ENCODE data around the gene IKZF1.

Gene IKZF1

DNA sequence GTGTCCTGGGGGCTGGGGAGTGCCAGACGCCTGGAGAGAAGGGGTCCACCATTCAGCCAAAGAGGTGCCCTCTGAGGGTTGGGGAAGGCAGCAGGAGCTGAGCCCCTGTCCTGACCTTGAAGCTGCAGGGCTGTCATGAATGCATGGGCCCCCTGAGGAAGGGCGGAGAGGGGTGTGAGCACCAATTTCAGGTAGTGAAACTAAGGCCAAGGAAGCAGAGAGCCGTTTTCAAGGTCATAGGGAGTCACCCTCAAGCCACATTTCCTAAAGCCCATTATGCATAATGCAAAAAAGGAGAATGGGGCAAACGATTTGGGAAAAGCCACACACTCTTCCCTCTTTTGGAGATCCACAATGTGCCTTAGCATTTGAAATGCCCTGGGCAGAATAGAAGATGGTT lies 108.5 kb downstream of the IKZF1 start:
- no peak for DNase-seq (ENCODE audit: low spot score)

DNA sequence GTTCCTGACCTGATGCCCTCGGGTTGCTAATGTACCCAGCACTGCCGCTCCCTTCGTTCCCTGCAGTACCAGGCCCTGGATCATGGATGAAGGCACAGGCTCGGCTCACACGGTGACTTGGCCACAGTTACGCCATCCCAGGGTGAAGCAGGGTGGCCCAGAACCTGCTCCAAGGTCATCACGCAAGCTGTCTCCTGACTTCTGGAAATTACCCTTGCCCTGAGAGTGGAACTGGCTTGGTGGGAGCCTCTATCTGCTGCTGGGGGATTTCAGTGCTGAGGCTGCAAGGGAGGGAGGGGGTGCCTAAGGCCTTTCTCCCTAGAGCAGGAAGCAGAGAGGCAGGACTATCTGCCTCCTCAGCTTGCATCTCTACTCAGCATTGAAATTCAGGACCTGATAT lies 109.0 kb downstream of the IKZF1 start:
- DNase-seq (ENCODE audit: low spot score): no peak

DNA sequence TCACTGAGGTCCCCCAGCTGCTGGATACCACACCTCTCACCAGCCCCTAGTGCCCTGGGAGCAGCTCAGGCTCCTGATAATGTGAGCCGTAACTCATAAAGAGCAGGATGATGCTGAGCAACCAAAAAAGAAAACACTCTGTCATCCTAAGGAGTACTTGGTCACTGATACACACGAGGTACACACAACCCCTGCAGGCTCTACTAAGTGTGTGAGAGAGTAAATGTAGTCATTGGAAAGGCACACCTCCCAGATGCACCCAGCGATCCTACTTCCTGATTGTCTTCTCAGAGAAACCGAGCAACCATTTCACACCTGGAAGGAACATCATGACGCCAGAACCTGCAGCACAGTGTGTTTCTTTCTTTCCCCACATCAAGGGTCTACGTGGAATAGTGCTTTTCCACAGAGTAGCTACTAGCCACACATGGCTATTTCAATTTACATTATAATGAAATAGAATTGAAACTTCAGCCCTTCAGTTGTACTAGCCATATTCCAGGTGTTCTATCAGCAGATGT lies 111.4 kb downstream of the IKZF1 start:
- DNase-seq (ENCODE audit: low spot score): no peak

DNA sequence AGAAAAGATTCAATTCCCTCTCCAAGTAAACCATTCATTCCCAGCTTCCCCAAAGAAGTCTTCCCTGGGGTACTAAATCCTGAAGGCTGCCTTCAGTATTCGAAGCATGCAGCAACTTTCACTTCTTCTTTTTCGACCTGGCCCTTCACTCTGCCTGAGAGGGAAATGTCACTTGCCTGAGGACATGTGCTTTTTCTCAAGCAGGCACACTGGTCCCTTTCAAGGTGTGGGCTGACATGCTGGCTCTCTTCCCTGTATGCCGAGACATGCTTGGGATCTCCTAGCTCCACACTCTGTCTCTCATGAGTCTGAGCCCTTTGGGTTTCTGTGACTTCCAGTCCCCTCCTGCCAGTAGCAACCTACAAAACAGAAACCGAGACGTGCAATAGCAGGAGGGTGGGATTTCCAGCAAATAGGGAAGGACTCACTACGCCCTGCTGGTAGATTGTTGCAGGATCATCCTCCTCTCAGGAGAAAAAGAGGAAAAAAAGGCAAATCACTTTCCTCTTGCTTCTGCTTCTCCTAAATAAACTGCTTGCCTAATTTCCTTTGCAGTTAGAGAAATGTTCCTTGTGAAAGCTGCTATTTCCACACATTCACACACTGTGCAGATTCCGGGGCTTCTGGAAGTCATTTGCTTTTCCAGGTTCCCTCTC lies 112.1 kb downstream of the IKZF1 start:
- no peak for DNase-seq (ENCODE audit: low spot score)

DNA sequence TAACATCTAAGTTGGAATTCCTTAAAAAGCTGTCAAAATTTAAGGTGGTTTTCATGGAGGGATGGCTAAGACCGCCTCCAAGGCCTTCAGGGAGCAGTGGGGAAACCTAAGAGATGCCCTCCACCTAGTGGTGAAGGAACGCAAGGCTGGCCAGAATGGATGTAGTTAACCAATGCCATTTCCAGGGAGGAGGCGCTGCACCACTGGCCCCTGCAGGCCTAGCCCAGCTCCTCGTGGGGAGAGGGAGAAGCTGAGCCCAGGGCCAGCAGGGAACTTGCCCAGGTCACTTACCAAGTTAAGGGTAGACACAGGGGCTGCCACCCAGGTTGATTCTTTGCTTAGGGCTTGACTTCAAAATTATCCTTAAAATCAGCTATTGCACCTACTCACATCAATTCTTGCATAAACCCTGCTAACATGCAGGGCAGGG lies 113.6 kb downstream of the IKZF1 start:
- peak; percentile 78 for DNase-seq (ENCODE audit: low spot score)

DNA sequence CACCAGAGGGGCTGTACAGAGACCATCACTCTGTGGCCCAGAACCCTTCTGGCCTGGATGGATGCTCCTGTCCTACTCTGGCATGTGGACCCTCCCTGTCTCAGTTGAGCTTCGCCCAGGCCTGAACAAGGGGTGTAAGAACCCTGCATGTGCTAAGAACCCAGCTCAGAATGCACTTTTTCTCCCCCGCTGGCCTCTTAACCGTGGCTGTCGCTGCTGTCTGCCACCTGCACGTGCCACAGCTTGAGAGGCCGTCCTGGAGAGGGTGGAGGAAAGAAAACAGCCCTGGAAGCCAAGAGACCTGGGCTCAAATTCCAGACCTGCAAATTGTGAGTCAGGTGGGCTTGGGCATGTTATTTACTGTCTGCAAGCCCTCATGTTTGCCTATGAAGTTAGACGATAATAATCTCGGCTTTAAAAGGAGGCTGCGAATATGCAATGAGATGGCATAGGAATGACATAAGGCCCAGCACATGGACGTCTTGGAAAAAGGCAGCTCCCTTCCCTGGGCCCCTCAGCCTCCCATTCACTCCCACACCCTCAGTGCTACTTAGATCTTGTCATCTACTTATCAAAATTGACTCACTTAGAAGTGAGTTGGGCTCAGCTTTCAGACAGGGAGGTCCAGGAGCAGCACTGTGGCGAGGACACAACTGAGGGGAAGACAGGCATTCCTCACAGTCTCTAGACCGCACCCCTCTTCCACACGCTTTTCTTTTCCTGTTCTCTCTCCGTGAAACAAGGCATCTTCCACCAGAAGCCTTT lies 114.2 kb downstream of the IKZF1 start:
- no peak for DNase-seq (ENCODE audit: low spot score)

DNA sequence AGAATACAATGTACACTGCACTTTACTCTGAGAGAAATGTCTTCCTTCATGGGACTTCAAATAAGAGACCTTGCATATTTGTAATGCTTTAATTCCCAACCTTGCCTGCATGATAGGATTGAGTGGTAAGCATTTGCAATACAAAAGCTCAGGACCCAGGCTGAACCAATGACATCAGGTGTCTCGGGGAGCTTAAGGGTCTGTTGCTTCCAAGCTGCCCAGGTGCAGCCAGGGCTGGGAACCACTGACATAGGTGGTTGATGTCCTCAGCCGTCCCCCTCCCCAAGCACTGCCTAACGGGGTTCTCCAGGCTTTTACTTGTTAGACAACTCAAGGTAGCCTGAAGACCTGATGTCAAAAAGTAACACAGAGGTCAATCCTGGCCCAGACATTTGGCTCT lies 116.5 kb downstream of the IKZF1 start:
- DNase-seq (ENCODE audit: low spot score): no peak

DNA sequence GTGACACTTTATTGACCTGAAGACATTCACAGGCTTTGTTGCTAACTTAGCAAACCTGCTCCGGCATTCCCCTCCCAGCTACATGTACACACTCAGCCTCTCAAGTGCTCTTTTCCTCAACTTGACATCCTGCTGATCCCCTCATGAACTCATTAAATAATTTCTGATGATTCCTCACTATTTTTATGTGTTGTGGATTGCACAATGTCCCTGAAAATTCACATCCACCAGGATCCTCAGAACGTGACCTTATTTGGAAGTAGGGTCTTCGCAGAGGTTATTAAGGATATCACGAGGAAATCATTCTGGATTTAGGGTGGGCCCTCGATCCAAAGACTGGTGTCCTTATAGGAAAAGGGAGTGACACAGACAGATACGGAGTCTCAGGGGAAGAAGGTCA lies 118.3 kb downstream of the IKZF1 start:
- DNase-seq (ENCODE audit: low spot score): no peak

DNA sequence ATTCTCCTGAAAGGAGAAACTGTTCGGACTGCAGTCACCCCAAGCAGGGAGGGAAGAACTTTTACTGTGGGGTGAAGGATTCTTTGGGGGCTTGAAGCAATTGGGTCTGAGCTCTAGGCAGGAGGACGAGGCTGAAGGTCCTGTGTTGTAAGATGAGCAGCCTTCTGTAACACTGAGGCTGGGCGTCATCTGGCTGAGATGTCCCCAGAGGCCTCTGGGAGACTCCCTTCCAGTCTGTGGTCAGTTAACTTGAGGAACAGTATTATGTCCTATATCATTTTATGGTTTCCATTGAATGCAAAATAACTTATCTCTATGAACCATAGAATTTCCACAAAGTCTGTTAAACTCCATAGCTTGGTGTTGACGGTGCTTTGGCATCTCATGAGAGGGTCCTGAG lies 119.3 kb downstream of the IKZF1 start:
- no peak for DNase-seq (ENCODE audit: low spot score)

DNA sequence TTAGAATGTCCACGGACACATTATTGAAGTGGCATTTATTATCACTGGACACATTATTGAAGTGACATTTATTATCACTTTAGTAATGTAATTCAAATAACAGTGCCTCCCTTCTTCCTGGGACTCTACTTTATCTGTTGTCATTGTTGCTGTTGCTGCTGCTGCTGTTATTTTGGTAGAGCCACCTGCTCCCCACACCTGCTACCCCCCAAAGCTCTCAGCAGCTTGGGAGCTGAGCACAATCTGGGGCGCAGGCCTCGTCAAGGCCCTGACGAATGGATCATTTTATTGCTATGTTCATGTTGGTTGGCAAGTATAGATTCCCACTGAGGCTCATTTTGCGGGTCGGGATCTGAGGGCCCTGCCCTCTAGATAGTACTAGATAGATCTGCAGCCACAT lies 120.8 kb downstream of the IKZF1 start:
- no peak for DNase-seq (ENCODE audit: low spot score)

DNA sequence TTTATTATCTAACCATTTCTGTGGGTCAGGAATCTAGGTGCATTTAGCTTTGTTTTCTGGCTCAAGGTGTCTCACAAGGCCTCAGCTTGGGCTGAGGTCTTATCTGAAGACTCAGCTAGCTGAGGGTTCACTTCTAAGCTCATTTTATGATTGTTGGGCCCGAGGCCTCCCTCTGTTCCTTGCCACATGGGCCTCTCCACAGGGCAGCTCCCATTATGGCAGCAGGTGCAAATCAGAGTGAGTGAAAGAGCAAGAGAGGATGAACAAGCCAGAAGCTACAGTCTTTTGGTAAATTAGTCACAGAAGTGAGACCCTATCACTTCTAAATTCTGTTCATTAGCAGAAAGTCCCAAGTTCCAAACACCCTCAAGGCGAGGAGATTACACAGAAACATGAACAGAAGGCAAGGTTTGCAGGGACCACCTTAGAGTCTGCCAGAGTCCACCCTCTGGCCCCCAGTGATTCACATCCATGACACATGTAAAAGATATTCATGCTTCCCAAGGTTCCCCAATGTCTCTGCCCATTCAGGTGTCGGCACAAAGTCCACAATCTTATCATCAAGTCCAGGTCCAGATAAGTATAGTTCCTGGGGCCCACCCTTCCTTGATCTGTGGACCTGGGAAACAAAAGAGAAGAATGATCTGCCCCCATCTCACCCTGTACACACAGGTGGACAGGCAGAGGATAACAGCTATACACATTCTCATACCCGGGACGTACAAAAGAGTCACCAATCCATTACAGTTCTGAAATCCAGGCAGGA lies 121.9 kb downstream of the IKZF1 start:
- DNase-seq (ENCODE audit: low spot score): no peak

DNA sequence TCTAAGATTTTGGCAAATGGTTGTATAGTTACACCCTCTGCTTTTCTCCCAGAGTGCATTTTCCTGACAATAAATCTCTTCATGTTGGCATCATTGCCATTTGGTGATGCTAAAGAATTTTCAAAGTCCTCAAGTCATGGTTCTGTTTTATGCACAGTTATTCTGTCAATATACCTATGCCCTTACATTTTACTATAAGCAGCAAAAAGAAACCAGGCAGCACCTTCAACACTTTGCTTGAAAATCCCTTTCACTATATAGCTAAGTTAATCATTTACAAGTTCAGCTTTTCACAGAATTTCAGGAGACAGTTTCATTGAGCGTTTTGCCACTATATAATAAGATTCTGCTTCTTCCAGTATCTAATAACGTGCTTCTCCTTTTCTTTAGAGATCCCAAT lies 123.0 kb downstream of the IKZF1 start:
- DNase-seq (ENCODE audit: low spot score): no peak

DNA sequence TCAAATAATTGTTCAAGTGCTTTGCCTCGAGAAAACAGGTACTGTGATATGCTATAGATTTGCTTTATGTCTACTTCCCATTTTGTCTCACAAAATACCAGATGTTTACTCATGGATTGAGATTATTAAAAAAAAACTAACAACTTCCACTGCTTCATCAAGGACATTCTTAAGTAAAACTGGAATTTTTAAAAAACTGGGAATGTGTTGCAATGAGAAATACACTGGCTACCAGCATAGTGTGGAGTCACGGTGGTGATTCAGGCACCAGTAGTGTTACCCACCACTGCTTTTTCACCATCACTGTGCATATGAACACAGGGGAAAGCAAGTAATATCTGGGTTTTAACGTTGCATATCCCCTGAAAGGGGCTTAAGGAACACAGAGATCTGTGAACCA lies 124.4 kb downstream of the IKZF1 start:
- DNase-seq (ENCODE audit: low spot score): no peak

DNA sequence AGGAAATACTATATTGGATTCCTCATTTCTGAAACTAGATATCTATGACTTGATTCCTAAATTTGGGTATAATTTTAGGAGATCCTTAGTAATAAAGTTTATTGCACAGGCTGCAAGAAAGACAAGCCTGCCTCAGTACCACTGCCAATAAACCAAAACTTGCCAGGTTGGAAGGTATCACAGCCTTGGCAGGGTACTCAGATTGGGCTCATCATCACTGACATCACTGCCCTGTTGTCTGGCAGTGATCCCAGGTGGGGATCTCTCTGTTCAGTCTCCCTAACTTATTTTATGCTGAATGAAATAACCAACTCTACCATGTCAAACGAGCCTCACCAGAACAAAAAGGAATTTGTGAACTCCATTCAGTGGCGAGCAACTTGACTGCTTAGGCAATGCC lies 126.8 kb downstream of the IKZF1 start:
- no peak for DNase-seq (ENCODE audit: low spot score)

DNA sequence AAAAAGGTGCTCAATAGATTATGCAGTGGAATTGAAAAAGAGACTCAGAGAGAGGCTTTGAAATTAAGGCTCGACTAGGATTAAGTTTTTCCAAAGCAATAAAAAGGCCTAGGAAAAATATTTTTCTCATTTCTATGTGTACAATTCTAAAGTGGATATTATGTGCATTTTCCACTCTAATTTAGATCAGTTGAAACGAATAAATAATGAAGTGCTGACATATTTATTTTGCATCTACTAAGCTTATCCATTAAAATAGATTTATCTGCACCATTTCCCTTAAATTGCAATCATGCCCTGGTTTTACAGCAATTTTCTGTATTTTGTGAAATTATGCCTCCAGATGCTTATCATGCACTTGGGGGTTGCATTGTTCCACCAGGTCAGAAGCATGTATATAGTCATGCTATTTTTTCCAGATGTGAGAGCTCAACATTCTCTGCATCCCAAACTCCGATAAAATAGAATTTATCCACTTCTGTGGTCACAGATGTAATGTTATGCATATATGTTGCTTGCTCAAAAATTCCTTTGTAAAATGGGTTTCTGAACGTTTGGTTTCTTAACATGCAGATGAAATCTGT lies 127.3 kb downstream of the IKZF1 start:
- DNase-seq (ENCODE audit: low spot score): no peak

DNA sequence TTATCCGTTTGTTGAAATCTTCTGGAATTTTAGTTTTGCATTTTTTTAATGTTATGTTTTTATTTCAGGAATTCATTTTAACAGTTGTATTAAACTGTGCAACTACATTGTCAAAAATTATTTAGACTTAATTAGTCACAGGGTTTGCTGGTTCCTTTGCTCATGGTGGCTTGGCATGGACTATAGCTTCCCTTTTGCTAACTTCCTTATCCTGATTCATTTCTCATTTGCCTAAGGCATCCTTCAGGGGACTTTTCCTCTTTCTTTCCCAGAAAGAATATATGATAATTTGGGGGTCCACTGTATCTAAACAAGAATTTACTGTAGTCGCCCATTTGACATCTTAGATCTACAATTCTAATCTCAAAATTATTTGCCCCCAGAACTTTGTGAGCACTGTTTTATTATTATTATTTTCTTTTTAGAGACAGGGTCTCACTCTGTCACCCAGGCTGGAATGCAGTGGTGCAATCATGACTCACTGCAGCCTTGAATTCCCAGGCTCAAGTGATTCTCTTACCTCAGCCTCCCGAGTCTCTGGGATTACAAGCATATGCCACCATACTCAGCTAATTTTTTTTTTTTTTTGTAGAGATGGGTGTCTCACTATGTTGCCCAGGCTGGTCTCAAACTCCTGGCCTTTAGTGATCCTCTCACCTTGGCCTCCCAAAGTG lies 131.8 kb downstream of the IKZF1 start:
- DNase-seq (ENCODE audit: low spot score): no peak

DNA sequence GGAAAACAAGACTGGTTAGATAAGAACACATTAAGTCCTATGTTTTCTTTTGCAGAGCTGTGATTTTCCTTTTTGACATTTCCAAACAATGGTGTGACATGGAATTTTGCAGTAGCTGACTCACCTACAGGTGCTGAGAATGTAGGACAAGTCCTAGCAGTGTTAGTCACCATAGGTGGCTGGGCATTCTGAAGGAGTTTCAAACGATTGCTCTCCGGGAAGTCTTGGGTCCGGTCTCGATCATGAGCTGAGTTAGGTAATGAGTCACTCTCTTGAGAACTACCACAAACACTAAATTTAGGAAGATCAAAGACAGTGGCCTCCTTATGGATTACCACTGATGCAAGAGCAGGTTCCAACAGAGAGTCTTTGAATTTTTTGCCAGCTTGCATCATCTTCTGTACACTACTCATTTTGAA lies 142.0 kb downstream of the IKZF1 start:
- DNase-seq (ENCODE audit: low spot score): no peak

DNA sequence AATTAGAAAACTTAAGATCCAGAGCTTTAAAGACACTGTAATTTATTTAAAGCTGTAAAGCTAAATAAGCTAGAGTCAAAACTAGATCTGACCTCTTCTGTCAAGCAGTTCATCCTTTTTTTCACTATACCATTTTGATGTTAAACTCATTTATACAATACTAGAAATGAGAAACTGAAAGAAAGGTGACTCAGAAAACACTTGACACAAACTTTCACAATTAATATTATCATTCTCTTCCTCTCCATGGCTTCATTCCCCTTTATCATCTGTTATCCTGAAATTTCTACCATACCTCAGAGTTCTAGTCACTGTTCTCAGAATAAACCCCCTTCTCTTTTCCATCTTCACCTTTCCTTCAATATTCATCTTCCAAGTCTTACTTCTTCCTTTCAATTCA lies 144.3 kb downstream of the IKZF1 start:
- no peak for DNase-seq (ENCODE audit: low spot score)

DNA sequence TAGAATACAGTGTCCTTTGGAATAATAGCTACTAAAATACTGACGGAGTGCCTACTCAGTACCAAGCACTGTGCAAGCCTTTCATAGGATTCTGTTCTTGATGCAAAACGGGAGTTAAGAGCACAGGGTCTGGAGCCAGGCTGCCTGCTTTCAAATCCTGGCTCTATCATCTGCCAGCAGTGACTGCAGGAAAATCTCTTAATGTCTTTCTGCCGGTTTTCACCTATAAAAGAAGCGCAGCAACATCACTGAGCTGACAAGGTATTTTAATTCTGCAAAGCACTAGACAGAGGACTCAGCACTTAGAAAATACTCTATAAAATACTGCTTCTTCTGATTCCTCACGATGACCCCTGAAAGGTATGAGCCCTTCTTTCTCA lies 145.0 kb downstream of the IKZF1 start:
- DNase-seq (ENCODE audit: low spot score): peak; percentile 7

DNA sequence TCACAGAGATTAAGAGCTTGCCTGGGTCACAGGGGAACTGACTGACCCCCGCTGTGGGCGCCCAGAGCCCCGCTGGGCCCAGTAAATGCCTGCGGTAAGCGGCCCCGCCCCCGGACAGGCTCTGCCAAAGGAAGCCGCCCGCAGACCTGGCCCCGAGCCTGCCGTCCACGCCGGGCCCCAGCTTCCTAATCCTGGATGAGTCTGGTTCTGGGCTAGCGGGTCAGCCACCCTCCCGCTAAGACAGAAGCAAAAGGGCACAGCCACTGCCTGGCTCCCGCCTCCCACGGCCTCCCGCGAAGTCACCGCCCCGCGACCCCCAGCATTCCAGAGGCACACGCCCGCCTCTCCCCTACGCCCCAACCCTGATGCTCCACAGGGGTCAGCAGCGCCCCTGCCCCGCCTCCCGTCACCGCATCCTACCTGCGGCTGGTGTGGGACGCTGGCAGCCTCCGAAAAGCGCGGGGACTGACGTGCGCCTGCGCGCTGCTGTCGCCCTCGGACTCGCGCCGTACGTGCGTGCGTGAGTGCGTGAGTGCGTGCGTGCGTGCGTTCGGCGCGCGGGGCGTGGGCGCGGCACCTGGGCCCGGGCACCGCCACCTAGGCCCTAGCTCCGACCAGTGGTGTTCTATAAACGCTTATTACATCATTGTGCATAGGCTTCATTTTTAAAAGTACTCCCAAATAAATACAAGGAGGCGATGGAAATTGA lies 145.5 kb downstream of the IKZF1 start, which contains the start of gene FIGNL1:
TSS of gene FIGNL1 (minus strand) at position 470 of the 709 bp plus-strand sequence. CDS start 3,063 bp downstream, outside the sequence.
- DNase-seq (ENCODE audit: low spot score): peak; percentile 83

DNA sequence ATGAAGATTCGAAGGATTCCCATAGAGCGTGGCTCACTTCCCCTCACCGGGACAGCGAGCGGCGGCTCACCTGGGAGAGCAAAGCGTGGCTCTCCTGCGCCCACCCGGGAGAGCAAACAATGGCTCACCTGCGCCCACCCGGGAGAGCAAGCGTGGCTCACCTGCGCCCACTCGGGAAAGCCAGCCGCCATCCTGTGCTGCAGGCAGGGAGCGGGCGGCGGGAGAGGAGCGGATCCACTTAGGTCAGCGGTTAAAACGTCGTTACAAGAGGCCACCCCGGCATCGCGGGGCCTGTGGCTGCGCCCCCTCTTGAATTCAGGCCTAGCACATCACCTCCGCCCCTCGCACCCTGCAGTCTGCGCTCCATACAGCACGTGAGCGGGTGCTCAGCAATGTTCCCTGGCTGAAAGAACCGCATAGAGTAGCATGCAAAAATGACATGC lies 146.1 kb downstream of the IKZF1 start:
- DNase-seq (ENCODE audit: low spot score): peak; percentile 28
